Nucleus accumbens (tissue), 56 donors: ENCODE results near the gene ABCC12.
"Not testable (repeated sequence)": the region's sequence is repeated elsewhere in the genome, so short reads cannot be mapped to it uniquely, and the experiment has no call there.

Experiments
- DNase-seq, 56 donors: peaks; one replicate each; lab custom pipeline; 2025; lab: John Stamatoyannopoulos, UW

ABCC12 gene

DNA sequence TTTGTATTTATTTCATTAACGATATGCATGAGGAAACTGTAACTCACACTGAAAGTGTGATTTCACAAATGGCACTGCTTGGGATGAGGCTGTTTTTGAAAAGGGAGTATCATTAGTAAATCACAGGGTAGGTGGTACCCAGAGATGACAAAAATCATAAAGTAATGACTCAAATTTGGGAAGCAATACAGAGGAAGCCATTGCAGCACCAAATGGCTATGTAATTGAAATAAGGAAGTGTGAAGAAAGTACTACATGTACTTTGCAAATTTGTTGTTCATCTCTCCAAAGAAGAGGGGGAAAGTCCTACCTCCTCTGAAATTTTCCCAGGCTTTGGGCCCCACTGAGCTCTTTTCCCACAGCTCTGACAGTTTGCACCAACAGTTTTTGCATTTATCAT, 12.3 kb upstream of the ABCC12 start:
- DNase-seq, result no peak

DNA sequence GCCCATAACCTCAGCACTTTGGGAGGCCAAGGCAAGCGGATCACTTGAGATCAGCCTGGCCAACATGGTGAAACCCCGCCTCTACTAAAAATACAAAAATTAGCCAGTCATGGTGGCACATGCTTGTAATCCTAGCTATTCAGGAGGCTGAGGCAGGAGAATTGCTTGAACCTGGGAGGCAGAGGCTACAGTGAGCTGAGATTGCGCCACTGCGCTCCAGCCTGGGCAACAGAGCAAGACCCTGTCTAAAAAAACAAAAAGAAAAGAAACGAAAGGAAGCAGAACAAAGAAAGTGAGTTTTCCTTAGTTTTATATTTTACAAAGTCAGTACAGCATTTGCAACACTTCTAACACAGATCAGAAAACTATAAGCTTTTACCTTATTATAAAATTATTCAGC, 10.8 kb upstream of the ABCC12 start:
- not testable (repeated sequence) for DNase-seq

GRCh38 chr16:48165961-48166578, 10.3 kb upstream of the ABCC12 start:
- DNase-seq, result no peak

GRCh38 chr16:48164907-48165715, 9.3 kb upstream of the ABCC12 start:
- peak in 50 of 56 donors; percentile 17 to 86 (median 50) for DNase-seq

- DNase-seq, result no peak
Observed at GRCh38 chr16:48162839-48163410, 7.1 kb upstream of the ABCC12 start.

DNA sequence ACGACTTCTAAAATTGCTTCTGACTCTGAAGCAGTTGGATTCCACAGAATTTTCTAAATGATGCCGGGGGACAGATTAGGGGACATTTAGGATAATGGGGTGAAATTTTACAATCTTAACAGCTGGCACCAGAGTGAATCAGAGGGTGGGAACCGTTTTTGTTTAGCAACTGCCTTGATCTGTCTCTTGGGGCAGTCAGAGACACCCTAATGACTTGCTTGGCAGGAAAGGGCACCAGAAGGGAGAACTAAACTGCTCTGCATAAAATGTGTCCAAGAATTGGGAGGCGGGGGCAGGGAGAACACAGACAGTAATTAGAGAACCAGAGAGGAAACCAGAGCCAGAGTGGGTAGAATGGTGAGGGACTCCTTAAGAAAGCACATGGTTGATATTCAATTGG, 6.1 kb upstream of the ABCC12 start:
- no peak for DNase-seq

- peak in 1 of 56 donors; percentile 2 for DNase-seq
Observed at GRCh38 chr16:48160575-48160974, 4.8 kb upstream of the ABCC12 start.

DNA sequence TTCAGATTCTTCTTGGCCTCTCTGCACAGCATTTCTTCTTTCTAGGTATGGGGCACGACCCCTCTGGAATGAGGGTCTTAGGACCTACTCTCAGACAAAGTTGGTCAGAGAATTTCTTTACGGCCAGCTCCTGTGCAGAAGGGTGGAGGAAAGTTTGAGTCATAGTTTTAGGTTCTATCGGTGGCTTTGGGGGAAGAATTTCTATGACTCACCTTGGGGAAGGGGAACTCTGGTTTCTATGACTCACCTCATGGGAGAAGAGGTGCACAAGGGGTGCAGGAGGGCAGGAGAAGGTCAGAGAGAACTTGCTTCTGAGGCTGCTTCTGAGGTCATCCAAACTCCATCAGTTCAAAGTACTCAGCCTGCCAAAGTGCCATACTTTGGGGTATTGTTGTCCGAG, 2.5 kb upstream of the ABCC12 start:
- DNase-seq, result no peak

DNA sequence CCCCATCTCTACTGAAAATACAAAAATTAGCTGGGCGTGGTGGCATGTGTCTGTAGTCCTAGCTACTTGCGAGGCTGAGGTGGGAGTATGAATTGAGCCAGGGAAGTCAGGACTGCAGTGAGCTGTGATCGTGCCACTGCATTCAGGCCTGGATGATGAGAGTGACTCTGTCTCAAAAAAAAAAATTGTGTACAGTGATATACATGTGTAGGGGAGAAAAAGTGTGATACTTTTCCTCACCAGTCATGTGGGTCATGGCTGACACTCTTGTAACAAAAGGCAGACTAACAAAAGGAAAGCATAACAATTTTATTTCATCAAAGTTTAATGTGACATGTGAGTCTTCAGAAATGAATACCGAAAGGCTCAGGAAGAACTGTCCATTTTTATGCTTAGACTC, 2.0 kb upstream of the ABCC12 start:
- DNase-seq, result no peak

DNA sequence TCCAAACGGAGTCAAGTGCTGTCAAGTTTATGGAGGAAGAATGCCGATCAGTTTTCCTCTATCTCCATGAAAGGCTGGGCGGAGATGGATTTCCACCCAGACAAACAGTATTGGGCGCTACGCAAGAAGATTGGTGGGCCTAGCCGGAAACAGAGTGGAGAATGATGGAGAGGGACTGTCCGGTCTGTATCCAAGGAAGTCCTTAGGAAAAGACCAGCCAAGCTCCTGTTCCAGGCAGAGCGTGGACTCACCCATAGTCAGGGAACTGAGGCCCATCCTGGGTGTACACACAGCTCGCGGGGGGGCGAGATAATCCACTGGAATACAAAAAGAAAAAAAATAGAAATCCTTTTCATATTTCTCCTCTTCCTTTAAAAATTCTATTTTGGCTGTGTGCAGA, 1.5 kb upstream of the ABCC12 start:
- DNase-seq, result no peak

- peak in 55 of 56 donors; percentile 8 to 90 (median 60) for DNase-seq
Observed at GRCh38 chr16:48156790-48157209, 1.0 kb upstream of the ABCC12 start.

GRCh38 chr16:48153774-48154173, 2.0 kb downstream of the ABCC12 start:
- no peak for DNase-seq

GRCh38 chr16:48152226-48152625, 3.6 kb downstream of the ABCC12 start:
- no peak for DNase-seq

DNA sequence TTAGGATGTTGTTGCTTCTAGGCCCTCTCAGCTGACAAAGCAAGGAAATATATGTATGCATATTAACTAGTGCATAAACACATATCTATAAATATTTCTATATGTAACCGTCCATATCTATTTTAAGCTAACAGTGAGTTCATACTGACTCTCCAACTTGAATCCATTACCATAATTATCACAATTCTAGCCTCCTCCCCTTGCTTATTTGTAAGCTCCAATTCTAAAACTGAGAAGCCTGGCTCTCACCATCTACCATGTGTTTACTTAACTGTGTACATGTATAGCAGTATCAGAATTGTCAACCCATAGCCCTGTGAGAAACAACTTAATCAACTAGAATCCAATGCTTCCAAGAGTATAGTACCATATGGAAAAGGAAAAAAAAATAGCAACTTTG, 5.1 kb downstream of the ABCC12 start:
- DNase-seq, result no peak

GRCh38 chr16:48146710-48147109, 9.1 kb downstream of the ABCC12 start:
- no peak for DNase-seq

DNA sequence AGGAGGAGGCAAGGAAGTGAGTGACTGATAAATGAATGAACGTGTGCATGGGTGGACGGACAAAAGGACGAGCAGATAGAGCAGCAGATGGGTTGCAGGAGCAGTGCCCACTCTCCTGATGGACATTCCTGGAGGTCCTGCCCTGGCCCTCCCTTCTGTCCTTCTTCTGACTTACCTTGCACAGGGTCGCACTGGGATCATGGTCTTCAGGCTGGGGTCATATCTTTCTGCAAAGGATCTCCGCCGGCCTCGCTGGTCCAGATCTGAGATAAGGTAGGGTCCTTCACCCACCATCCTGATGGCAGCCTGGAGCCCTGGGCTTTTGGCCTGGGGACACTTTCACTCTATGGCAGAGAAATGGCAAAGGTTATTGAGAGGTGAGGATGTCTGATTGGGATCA, 9.7 kb downstream of the ABCC12 start:
- DNase-seq, result no peak

- peak in 1 of 56 donors; percentile 12 for DNase-seq
Observed at GRCh38 chr16:48143812-48144368, 11.9 kb downstream of the ABCC12 start.

DNA sequence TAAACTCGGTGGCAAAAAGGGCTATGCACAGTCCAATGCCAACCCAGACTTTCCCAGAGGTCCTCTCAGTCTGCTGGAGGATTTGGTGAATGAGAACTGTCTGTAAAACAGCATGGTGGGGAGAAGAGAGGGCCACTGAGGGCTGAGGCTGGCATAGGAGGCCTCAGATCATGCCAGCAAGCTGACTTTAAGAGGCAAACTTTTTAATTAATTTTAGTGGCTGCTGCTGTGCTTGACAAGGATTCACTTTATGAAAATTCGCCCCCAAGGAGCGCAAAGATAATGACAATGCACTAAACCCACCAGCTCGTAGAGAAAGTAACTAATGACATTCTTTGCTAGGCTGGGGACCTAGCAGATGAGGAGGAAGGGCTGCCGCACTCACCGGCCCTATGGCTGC, 15.0 kb downstream of the ABCC12 start:
- DNase-seq, result no peak

- no peak for DNase-seq
Observed at GRCh38 chr16:48139517-48139916, 16.3 kb downstream of the ABCC12 start.

DNA sequence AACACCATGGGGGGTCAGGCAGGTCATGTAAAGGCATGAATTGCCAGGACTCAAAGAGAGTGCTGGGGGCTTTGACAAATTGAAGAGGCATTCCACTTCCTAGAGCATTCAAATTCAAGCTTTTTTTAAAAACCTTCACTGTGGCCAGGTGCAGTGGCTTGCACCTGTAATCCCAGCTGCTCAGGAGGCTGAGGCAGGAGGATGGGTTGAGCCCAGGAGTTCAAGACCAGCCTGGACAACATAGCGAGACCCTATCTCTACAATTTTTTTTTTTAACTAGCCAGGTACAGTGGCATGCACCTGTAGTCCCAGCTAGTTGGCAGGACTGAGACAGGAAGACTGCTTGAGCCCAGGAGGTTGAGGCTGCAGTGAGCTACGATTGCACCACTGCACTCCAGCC, 17.2 kb downstream of the ABCC12 start:
- no peak for DNase-seq

GRCh38 chr16:48137822-48138221, 18.0 kb downstream of the ABCC12 start:
- no peak for DNase-seq
